HG02571 (cell line): ENCODE measurements around the gene TTLL1.
"Not testable (repeated sequence)": the region's sequence is repeated elsewhere in the genome, so short reads cannot be mapped to it uniquely, and the experiment has no call there.

Source experiments
- ATAC-seq: cut with Tn5 transposase; IDR thresholded peaks from one replicate; pipeline ENCODE4 v1.9.1; 2021; ENCODE audit warnings: mild to moderate bottlenecking, moderate library complexity; ENCODE audit not compliant: unreplicated experiment

The TTLL1 gene

DNA sequence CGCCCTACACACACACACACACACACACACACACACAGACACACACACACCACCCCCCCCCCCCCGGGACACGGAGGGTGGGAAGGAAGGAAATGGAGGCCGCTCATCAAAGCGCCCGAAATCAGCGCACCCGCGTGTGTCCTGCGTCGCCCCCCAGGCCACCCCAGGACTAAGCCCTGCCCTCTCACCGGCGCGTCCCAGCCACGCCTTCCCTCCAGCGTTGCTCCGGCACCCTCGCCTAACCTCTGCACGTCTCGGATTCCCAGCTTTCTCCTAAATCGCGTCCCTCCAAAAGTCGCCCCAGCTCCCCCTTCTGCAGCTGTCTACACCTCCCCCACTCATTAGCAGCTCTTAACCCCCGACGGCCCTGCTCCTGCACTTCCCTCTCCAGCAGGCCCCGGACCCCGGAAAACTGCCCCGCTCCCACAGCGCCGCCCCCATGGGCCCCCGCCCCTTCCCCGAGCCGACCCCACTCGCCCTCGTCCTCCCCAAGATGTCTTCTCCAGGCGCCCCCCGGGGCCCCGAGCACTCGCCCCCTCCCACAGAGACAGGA is 74.8 kb downstream of the TTLL1 start:
- no peak for ATAC-seq

DNA sequence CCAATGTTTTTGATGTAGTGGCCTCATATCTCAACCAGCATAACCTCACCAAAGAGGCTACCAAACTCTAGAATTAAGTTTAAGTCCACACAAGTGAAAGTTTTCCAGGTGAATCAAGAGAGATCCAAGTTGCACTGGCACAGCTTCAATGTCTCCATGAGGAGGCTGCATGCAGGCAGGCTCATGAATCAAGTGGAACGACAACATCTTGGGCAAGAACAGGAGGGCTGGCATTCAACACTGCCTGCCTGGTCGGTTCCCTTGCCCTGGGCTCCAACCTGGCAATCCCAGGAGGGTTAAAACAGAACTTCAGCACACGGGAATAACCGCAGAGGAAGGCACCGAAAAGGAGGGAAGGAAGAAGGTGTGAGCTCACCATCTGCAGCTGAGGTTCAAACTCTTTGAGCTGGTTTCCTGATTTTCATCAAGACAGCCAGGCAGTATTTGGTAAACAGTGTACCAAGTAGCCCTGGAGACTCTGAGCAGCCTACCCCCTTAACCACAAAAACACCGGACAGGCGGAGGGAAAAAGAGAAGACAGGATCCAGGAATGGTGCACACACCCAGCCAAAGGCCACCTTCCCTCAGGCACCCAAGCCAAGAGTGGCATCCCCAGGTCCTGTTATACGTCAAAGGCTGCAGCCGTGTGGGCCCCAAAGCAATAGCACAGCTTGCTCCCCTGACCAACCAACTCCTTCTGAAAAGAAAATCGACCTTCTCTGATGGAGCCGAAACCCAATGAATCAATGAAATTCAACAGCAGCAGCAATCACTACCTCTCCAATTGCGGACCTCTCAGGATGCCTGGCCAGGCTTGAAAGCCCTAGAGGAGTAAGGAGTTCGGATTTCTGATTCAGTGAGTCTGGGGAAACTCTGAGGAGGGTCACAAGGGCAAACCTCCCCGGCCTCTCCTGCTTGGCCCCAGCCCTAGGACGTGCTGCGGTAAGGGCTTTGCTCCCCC is 75.6 kb downstream of the TTLL1 start:
- ATAC-seq: no peak

DNA sequence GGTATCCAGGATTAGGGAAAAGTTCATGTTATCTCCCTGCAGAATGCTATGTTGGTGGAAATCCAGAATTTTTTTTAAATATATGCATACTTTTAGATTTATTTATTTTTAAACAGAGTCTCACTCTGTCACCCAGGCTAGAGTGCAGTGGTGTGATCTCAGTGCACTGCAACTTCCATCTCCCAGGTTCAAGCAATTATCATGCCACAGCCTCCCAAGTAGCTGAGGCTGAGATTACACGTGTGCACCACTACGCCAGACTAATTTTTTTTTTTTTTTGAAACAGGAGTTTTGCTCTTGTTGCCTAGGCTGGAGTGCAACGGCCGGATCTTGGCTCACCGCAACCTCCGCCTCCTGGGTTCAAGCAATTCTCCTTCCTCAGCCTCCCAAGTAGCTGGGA is 76.8 kb downstream of the TTLL1 start:
- no peak for ATAC-seq

DNA sequence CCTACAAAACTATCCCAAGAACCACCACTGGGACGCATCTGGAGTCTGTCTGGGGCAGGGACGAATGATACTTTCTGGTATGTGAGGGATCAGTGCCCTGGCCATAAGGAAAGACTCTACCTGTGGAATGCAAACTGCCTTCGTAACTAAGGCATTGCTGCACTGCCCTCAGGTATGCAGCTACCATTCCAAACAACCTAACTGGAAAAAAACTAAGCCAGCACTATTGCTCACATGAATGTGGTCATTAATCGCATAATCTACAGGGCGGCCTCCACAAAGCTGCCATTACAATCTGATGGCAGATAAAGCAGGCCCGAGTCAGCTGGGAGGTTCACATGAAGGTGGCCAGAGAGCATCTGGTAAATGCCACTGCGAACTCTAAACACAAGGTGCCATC is 78.1 kb downstream of the TTLL1 start:
- ATAC-seq: no peak

DNA sequence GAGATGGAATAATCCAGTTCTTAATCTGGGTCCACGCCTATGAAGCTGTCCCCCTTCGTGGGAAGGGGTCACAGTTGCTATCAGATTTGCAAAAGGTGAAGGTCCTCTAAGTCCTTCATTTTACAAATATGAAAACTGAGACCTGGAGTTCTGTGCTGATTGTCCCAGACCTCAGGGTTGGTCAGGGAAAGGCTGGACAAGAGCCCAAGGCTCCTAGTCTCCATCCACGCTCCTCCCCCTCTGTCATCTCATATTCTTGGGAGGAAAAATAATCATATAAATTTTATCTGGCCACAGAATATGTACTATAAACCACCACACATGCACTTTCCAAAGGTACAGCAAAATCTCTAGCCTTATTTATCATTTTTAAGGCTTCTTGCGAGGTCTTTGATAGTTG is 79.7 kb downstream of the TTLL1 start:
- no peak for ATAC-seq

DNA sequence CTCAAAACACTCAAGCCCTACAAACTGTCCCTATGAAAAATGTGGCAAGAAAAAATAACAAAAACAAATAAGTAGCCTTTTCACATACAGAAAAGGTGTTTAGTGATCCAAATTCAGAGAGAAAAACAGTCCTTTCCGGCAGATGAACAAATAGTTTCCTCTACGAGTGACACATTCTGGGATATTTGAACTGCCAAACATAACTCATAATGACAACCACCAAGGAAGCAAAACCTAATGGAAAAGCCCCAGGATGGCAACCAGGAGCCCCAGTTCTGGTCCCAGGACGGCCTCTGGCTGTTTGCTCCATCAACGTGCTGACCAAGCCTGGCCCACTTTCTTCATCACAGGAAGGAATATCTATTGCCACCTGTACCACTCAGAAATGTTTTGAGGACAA is 80.3 kb downstream of the TTLL1 start:
- ATAC-seq: no peak

DNA sequence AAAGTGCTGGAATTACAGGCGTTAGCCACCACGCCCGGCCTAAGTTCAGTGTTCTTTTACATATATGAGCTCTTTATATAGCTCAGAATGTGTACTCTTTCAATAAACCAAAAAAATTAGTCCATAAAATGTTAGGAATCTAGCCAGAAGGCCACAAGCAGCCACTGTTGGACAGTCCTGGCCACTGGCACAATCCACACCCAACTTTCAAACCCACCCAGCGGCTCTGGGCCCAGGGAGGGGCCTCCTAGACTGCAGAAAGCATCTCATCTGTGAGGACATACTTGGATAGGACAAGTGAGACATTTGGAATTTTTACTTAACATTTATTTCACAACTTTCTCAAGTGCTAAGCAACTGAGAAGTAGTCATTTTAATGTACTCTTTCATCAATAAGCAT is 80.7 kb downstream of the TTLL1 start:
- no peak for ATAC-seq

DNA sequence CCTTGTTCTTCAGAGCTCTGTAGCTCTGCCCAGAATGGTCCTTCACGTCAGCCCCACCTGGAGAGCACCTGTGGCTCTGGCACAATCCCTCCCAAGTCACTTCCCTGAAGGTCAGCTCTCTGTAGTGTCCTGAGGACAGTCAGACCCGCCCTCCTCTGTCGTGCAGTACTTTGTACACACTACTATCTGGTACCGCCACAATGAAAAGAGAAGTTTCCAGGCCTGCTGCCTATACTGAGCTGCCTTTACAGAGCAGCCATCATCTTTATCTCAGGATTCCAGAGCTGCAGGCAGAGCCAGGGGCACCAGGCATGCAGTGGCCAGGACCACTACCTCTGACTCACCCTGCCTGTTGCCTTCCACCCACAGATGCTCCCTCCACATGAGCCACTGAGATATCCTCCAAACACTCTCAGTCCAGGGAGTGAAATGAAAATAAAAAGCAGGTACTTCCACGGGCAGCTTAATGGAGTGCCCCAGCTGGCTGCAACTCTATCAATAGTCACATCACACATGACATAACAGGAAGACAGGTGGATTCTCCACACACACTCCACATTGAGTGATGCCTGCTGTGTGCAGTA is 81.6 kb downstream of the TTLL1 start:
- ATAC-seq: no peak

DNA sequence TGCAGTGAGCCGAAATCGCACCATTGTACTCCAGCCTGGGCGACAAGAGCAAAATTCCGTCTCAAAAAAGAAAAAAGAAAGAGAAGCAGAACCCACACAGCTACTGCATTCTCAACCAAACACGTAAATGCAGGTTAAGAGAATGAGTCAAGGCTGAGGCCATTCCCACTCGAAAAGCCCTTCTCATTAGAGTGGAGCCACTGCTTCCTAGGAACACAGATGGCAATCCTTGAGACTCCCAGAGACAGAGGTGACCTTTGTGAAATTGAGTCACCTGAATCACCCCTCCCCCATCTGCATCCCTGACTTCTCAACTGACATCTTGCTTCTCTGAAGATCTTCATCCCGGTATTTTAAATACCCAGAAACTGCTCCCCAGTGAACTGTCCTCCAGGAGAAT is 82.4 kb downstream of the TTLL1 start:
- ATAC-seq: no peak

DNA sequence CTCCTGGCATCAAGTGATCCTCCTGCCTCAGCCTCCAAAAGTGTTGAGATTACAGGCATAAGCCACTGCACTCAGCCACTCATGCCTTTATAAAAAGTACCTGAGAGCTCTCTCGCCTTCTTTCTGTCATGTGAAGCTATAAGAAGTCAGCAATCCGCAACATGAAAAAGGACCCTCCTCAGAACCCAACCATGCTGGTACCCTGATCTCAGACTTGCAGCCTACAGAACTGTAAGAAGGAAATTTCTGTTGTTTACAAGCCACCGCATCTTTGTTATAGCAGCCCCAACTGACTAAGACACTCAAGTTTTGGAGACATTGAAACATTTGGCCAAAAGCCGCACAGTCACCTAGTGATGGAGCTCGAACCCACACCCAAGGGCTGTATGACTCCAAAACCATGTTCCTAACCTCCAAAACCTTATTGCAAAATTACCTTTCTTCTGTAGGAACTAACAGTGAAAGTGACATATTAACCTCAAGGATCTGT is 83.1 kb downstream of the TTLL1 start:
- ATAC-seq: no peak

DNA sequence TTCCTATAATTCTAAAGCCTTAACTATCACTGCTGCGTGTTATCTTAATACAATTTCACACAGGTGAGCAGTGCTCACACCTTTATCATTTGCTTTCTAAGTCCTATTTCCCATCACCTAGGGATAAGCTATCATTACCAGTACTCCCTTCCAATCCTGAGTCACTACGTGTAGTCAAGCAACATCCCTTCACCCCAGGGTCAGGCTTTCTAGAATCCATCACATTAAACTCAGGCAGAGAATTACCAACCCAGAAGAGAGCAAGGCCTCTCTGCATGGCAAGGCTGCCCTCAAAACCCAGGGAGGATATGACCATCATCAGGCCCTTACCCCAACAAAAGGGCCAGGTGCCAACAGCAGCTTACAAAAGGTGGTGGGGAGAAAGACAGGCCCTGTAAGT is 84.1 kb downstream of the TTLL1 start:
- no peak for ATAC-seq

DNA sequence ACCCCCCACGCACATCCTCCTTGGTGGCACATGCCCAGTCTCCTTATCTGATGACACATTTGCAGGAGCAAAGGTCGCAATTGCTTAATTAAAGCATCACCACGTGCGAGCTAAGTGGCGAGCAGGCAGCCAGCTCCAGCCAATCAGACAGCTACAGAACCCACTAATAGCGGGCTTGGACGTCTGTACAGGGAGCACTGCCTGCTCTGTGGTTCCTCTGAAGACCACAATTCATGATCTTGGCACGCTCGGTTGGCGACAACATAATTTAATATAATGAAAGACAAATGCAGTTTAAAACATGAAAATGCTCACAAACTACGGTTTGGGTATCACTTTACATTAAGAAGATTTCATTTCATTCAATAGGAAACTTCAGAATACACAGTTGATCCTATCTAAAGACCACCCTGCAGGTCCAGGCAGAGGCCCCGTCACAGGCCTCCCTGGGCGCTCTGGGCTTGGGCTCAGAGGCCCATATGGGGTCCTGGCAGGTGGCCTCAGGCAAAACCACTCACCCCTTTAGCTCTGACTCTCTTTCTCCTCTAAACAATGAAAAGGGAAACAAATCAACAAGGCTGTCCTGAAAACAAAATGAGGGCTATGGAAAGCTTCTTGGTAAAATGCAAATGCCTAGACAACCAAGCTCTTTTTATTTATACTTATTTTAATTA is 84.7 kb downstream of the TTLL1 start:
- no peak for ATAC-seq

DNA sequence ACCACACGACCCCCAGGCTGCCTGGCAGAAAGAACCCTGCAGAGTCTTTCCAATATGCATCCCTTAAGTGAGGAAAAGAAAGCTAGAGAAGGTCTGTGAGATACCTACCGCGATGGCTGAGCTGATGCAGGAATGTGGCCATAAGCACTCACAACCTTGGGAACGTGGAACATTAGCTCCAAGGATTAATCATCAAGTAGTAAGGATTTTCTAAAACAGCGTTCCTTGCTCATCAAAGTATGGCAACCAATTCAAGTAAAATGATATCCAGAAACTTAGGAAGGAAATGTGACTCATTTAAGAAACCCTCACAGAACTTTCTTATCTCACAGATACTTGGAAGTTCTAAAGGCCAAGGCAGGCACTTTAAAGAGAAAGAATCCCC is 87.0 kb downstream of the TTLL1 start:
- ATAC-seq: no peak

DNA sequence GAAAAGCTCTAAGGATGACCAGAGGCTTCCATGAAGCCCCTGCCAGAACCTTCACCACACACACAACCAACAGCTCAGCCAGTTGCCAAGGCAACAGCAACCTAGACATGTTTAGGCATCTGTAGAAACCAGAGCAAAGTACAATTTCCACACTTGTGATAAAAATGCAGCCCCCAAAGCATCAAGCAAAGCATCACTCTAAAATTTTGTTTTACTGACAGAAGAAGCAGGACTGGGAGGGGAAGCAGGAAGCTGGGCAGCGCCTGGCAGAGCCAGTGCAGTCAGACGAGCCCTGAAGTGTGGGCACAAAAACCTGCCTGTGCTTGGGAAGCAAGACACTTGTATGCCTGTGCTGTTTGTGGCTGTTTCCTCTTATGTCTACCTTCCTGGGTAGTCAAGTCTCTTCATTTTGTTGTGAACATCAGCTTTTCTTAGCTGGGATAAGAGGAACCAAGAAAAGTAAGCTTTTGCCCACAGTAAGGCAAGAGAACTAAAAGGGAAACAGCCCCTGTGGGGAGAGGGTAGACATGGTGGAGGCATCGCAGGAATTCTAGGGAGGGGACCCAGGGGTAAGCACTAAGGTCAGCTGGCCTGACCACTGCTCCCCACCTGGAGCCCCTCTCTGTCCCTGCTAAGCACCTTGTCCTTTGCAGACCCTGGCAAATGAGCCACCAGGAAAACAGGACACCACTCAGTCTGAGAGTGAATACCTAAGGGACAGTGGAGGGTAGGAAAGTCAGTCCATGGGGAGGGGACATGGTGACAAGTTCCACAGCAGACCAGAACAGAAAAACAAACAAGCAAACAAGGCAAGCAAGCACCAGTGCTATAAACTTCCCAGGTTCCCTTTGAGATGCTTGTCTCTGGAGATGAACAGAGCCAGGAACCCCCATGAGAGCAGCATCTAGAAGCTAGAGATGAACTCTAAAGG is 87.7 kb downstream of the TTLL1 start:
- ATAC-seq: no peak

DNA sequence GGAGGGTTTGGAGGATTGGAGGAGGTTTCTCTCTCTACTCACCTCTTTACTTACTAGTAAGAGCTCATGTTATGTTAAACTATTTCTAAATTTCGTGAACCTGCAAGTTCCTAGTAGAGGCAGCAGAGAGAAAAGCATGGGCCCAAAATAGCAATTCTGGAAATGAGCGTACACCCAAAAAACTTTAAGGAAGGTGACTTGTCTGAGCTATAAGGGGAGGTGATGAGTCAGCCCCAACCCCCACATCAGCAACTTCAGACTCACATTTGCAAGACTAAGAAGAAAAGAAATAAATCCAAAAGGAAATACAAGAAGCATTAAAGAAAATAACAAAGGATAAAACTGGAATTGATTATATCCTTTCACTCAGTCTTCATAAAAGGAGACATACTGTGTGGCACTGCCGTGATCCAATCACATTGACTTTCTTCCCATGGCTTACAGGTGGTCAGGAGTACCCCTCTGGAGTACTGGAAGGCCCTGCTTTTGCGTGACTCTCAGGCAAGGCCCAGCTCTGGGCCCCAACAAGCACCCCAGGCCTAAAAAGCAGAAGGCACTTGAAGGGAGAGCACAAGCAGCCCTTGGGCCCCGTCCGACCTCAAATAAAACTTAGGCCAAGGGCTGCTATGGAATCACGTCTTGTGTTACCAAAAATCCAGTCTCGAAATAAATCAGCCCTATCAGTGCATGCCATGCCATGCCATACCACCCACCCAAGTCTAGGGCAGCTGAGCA is 88.6 kb downstream of the TTLL1 start:
- no peak for ATAC-seq

DNA sequence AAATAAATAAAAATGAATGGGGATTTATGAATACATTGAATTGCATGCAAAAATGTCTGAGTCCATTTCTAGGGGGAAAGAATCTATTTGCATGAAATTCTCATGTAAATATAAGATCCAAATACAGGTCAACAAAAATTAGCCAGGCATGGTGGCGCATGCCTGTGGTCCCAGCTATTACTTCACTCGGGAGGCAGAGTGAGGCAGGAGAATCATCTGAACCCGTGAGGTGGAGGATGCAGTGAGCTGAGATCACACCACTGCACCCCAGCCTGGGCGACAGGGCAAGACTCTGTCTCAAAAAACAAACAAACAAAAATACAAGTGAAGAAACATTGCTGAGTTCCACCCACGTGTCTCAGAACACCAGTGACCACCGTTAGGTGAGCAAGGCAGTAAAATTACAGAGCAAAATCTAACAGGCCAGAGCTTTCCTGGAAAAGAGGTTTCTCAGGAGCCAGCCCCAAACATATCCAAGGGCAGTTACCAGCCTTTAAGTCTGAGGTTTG is 91.6 kb downstream of the TTLL1 start:
- no peak for ATAC-seq

DNA sequence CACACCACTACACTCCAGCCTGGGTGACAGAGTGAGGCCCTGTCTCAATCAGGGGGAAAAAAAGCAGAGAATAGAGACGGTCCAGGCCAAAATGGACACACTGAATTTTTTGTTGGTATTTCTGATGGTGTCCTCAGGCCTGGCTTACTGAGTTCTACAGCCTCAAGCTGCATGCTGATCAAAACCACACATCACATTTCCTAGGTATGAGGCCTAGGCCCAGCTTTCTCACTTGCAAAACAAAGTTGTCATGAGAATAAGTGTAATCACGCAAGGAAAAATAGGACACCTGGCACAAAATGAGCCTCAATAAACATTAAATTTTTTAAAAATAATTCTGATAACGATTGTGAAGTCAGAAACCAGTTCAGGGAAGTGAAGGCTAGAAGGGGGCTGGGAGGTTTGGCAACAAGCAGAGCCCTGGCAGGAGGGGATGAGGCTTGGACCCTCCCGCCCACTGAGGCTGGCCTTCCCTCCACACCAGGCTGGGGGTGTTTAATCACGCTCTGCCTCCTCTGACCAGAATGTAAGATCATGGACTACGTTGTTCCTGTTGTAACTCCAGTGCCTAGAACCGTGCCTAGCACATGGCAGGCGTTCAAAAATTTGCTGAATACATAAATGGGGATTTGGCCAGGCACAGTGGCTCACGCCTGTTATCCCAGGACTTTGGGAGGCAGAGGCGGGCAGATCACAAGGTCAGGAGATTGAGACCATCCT is 92.4 kb downstream of the TTLL1 start:
- ATAC-seq: no peak

DNA sequence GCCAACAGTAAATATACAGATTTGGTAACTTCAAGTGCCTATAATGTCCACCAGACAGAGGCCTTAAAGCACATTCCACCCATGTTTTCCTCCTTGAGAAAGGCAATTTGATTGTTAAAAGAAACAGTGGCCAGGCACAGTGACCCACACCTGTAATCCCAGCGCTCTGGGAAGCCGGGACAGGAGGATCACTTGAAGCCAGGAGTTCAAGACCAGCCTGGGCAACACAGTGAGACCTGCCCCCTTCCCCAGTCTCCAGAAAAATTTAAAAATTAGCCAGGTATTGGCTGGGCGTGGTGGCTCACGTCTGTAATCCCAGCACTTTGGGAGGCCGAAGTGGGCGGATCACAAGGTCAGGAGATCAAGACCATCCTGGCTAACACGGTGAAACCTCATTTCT is 93.5 kb downstream of the TTLL1 start:
- not testable (repeated sequence) for ATAC-seq
